Myometrial cell (primary cell): ENCODE results near the gene PLEKHA1. TPM values are rescaled to one million over a fixed set of nuclear protein-coding genes. Genes with fewer than 3 reads are reported as not detected.

Source experiments
- total RNA-seq: library from RNA; depleted of rRNA; stranded (reverse); fragments of >200 nt; gene quantifications from 2 replicates; pipeline ENCODE4 v1.2.3, GENCODE V29; 2015

Gene PLEKHA1
- total RNA-seq = 5.3 and 8.6 TPM in 2 replicates

DNA sequence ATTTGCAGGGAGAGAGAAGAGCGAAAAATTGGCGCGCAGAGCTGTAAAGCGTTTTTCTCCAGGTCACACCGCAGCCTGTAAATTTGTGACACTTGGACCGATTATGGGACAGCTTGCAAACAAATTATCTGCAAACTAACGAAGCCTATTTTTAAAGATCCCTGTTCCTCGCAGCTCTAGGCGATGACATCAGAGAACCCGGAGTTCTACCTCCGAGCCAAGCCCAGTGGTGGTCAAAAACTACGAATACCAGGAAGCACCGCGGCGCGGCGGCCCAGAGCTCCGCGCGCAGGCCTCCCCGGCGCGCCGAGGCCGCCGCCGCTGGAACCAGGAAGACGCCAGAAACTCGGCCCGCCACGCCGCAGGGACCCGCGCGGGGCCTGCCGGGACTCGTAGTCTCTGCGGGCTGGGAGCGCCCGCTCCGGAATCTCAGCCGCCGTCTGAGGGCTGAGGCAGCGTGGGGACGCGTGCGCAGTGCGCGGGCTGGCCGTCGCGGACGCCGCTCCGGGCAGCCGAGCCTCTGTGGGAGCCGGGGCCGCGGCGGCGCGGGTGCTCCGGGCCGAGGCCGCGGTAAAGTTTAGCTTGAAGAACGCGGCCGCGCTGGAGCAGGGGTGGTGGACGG lies at the start of gene PLEKHA1:
Gene PLEKHA1 (plus strand): TSS at position 472 of the 622 bp plus-strand sequence. CDS start 18,493 bp downstream, outside the sequence.

GRCh38 chr10:122454603-122455080 lies 80.1 kb downstream of the PLEKHA1 start, which contains the start of gene ARMS2:
Gene ARMS2 (plus strand): TSS chr10:122454653. CDS start chr10:122454728, 75 bp downstream.

GRCh38 chr10:122461367-122461728 lies 86.8 kb downstream of the PLEKHA1 start, which contains the start of gene HTRA1:
Gene HTRA1 (plus strand): TSS chr10:122461553. CDS start chr10:122461653, 100 bp downstream.

Other genes starting within 250 kb of the PLEKHA1 start
- not detected in 2 replicates for gene BTBD16, start 103.4 kb upstream of the PLEKHA1 start, total RNA-seq
- not detected in 2 replicates for gene ARMS2, start 79.9 kb downstream of the PLEKHA1 start, total RNA-seq
- 49.6 and 64.0 TPM in 2 replicates for gene HTRA1, start 86.8 kb downstream of the PLEKHA1 start, total RNA-seq
- gene DMBT1, start 186.0 kb downstream of the PLEKHA1 start, total RNA-seq = not detected in 2 replicates